ENCODE data around the gene ALDH5A1.

- no peak for TF ChIP-seq GATA2 (IDR thresholded peaks at IDR 0.05; ENCODE audit: low read depth, low read length)
- no peak for TF ChIP-seq GATA3 (IDR thresholded peaks at IDR 0.05; ENCODE audit: low read depth, low read length)
These were observed 17.7 kb upstream of the ALDH5A1 start for GRCh38 chr6:24477070-24477469.

Data from SH-SY5Y (cell line).